ENCODE results near the gene GIT2.
"Not testable (repeated sequence)": the region's sequence is repeated elsewhere in the genome, so short reads cannot be mapped to it uniquely, and the experiment has no call there.

GIT2 gene

GRCh38 chr12:109995686-109996482, at the start of gene GIT2:
Gene GIT2 (minus strand): TSS chr12:109996368. CDS start chr12:109996224, 144 bp downstream.
- peak; percentile 97 for DNase-seq

- DNase-seq = no peak
These were observed 46.1 kb upstream of the GIT2 start for GRCh38 chr12:110042264-110042663.

GRCh38 chr12:110039085-110039807, 43.1 kb upstream of the GIT2 start:
- no peak for DNase-seq

- DNase-seq = no peak
These were observed 42.5 kb upstream of the GIT2 start for GRCh38 chr12:110038741-110039084.

DNA sequence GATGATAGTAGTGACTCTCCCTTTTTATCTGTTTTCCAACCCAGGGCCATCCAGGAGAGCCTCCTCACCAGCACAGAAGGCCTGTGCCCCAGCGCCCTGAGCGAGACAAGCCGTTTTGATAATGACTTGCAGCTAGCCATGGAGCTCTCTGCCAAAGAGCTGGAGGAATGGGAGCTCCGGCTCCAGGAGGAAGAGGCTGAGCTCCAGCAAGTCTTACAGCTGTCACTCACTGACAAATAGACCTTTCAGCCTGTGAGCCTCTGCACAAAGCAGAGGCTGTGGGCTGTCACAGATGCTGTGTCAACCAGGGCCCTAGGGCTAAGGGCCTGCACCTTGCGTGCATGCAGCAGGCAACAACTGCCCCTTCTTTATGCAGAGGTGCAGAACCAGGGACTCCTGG, 41.1 kb upstream of the GIT2 start:
- peak; percentile 47 for DNase-seq

DNA sequence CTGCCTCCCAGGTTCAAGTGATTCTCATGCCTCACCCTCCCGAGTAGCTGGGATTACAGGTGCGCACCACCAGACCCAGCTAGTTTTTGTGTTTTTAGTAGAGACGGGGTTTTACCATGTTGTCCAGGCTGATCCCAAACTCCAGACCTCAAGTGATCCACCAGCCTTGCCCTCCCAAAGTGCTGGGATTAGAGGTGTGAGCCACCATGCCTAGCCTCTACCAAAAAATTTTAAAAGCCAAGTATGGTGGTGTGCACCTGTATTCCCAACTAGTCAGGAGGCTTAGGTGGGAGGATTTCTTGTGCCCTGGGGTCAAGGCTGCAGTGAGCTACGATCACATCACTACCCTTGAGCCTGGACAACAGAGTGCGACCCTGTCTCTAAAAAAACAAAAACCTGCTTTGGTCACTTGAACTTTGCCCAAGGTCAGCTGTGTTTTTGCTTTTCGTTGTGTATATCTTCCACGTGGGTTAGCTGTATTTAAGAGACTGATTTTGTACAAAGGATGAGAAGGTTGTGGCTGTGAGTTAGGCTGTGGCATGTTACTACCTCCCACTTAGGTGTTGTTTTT, 39.5 kb upstream of the GIT2 start:
- DNase-seq = no peak

DNA sequence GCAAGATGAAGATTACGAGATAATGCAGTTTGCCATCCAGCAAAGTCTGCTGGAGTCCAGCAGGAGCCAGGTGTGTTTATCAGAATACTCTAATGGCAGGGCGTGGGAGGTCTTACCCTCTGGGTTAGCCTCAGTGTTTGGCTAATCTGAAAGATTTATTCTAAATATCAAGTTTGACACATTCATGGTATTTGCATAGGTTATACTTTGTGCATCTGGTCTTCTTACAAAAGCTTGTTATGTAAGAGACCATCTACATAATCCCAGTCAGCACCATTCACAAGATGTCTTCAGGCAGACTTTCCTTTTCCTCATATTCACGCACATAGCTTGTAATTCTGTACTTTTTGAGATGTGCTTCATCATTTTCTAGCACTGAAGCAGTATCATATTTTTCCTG, 37.7 kb upstream of the GIT2 start:
- DNase-seq = no peak

DNA sequence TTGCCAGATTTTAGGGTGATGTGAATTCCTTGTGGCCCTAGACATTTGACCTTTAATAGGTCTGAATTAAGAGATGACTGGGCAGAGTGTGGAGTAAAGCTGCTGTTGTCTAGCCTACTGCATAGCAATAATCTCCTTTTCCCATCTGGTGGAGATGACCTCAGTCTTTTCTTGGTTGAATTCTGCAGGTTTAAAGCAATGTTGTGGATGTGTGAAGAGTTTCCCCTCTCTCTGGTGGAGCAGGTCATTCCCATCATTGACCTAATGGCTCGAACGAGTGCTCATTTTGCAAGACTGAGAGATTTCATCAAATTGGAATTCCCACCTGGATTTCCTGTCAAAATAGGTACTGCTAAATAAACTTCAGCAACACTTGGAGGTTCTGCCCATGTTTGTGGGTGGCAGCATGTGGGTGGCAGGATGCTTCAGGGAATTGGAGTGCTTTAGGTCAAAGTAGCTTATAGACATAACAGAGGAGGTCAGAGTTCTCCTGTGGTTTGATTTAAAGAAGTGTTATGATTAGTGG, 33.2 kb upstream of the GIT2 start:
- no peak for DNase-seq

GRCh38 chr12:110028323-110028722, 32.2 kb upstream of the GIT2 start:
- DNase-seq = no peak

- no peak for DNase-seq
These were observed 27.9 kb upstream of the GIT2 start for GRCh38 chr12:110024051-110024450.

GRCh38 chr12:110023059-110023980, 27.2 kb upstream of the GIT2 start:
- DNase-seq = no peak

- no peak for DNase-seq
These were observed 24.8 kb upstream of the GIT2 start for GRCh38 chr12:110020956-110021355.

GRCh38 chr12:110015132-110015531, 19.0 kb upstream of the GIT2 start:
- DNase-seq = no peak

DNA sequence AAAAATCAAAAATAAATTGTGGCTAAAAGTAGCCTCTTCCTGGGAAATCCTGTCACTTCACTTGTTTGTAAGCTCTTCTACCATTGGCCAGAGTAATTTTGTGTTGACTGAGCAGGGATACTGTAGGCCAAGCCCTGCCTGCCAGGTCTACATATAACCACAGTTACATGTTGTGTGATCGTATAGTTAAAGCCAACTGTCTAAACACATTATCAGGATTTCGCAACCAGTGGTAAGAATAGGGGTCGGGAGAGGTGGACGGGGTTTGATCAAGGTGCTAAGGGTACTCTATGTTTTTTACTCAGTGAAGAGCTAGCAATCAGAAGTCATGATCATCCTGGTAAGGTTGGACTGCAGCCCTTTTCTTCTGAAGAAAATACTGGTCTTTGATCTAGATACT, 16.5 kb upstream of the GIT2 start:
- DNase-seq = no peak

DNA sequence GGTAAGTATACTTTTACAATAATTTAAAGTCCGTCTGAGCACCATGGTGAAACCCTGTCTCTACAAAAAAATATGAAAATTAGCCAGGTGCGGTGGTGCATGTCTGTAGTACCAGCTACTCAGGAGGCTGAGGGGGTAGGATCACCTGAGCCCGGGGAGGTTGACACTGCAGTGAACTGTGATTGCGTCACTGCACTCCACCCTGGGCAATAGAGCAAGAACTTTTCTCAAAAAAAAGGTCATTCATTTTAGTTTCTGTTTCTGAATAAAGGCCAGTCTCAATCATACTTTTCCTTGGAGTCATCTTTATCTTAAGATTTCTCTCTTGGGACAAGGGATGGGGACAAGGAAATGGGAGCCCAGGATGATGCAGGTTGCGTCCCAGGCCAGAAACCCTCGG, 16.0 kb upstream of the GIT2 start:
- DNase-seq = no peak

DNA sequence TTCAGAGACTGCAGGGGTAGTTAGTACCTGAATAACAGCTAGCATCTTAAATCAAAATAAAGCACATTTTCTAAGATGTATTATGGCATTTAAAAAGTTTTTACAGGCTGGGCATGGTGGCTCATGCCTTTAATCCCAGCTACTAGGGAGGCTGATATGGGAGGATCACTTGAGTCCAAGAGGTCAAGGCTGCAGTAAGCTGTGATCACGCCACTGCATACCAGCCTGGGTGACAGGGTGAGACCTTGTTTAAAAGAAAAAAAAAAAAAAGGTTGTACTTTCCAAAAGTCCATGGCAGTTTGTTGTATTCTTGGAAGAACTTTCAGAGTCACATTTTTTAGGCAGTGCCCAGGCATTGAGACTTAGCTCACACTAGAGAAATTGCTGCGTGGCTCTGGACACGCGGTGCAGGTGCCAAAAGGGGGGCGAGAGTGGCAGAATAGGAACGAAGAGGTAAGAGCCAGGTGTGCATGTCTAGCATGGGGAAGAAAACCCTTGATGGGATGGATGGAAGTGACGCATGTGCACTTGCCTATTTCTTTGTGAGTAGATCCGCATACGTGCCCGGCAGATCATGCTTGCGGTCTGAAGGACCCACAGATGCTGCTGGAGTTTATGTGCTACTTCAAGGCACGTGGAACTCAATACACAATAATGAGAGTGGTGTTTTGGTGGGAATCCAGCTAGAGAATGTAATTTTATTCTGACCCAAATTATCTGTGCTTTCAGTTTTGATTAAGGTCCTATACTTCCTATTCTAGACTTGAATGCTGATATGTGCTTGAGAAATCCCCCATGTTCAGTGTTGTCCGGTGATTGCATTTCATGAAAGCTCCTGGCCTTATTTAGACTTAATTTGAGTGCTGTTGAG, 14.9 kb upstream of the GIT2 start:
- no peak for DNase-seq

- not testable (repeated sequence) for DNase-seq
These were observed 12.7 kb upstream of the GIT2 start for GRCh38 chr12:110008681-110009398.

- DNase-seq = no peak
These were observed 11.7 kb upstream of the GIT2 start for GRCh38 chr12:110007881-110008280.

DNA sequence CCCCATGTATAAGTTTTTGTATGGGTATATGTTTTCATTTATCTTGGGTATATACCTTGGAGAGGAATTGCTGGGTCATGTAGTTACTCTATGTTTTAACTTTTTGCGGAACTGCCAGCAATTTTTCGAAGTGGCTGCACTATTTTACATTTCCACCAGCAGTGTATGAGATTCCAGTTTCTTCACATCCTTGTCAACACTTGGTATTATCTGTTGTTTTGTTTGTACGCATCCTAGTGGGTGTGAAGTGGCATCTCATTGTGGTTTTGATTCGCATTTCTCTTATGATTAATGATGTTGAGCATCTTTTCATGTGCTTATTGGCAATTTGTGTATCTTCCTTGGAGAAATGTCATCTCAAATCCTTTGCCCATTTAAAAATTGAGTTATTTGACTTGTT, 9.9 kb upstream of the GIT2 start:
- DNase-seq = no peak

- no peak for DNase-seq
These were observed 9.3 kb upstream of the GIT2 start for GRCh38 chr12:110005319-110005973.
